Measurements from ENCODE around the gene RASA3.
A peak's percentile ranks its signal among the peaks of the same experiment; 100 is the strongest.
"Not testable (repeated sequence)": the region's sequence is repeated elsewhere in the genome, so short reads cannot be mapped to it uniquely, and the experiment has no call there.

The RASA3 gene

GRCh38 chr13:114155926-114156883 lies 23.8 kb upstream of the RASA3 start:
- no peak for DNase-seq

- DNase-seq = no peak
Observed at GRCh38 chr13:114155320-114155719, 22.9 kb upstream of the RASA3 start.

GRCh38 chr13:114154476-114154875 lies 22.1 kb upstream of the RASA3 start:
- DNase-seq = no peak

DNA sequence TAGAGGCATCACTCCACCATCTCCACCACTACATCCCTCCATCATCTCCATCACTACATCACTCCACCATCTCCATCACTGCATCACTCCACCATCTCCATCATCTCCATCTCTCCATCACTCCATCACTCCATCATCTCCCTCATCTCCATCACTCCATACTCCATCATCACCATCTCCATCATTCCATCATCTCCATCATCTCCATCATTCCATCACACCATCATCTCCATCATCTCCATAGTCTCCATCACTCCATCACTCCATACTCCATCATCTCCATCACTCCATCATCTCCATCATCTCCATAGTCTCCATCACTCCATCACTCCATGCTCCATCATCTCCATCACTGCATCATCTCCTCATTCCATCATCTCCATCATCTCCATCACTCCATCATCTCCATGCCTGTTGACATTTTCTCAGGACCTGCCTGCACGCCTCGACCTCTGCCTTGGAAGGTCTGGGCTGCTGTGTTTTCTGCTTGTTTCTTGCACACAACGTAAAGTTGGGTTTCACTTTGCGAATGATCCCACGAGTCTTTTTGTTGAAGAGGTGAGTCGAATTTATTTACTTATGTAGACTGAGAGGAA lies 21.2 kb upstream of the RASA3 start:
- no peak for DNase-seq

- DNase-seq = no peak
Observed at GRCh38 chr13:114152831-114153371, 20.5 kb upstream of the RASA3 start.

GRCh38 chr13:114152285-114152645 lies 19.8 kb upstream of the RASA3 start:
- DNase-seq = no peak

- DNase-seq = no peak
Observed at GRCh38 chr13:114151565-114152284, 19.3 kb upstream of the RASA3 start.

DNA sequence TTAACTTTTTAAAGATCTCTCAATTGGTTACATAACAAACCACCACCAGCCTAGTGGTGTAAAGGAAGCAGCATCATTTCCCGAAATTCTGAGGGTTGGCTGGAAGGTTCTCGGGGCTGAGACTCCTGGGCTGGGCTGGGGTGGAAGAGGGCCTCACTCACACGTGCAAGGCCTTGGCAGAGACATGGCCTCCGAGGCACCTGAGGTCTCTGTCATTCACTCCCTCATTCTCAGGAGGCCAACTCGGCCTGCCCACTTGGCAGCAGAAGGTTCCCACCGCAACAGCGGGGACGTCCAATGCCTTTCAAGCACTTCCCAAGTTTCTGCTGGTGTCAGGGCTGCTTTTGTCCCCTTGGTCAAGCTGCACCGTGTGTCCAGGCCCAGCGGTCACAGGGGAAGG lies 18.6 kb upstream of the RASA3 start:
- DNase-seq = no peak

GRCh38 chr13:114149774-114150740 lies 17.6 kb upstream of the RASA3 start:
- no peak for DNase-seq

- not testable (repeated sequence) for DNase-seq
Observed at GRCh38 chr13:114148886-114149285, 16.5 kb upstream of the RASA3 start.

DNA sequence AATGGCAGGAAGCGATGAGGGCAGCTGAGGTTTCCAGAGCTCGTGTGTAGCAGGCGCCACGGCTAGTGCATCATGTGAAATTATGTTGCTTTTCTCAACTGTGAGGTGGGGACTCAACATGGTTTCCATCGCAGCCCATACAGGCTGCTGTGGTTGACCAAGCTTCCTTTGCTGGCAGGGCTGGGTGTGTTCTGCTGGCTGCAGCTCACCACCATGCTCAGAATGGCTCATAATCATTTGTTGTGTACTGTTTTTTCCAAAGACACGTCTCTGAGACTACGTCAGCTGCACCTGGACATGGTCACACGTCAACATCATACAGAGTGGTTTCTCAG lies 16.1 kb upstream of the RASA3 start:
- DNase-seq = no peak

DNA sequence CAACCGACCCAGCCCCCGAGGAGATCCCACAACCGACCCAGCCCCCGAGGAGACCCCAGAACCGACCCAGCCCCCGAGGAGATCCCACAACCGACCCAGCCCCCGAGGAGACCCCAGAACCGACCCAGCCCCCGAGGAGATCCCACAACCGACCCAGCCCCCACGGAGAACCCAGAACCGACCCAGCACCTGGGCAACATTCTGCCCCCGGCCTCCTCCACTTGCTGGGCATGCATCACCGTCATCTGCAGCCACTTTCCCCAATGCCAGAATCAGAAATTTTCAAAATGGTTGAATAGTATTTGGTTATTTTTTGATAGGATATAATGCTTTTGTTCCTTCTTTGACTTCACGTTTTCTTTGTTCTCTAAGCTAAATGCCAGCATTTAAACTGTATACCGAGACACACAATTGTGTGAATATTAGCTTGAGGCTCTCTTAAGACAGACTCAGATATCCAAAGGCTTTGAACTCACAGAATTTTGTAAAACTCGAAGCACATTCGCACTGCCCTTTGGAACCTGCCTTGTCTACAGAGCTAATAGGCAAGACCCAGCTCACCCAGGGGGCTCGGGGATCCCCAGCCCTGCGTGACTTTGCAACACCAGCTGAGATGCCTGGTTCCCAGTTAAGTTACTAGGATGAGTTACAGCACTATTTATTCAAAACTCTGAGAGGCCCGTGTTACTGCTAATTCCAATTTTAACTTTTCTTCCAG lies 15.5 kb upstream of the RASA3 start:
- no peak for DNase-seq

GRCh38 chr13:114146629-114147028 lies 14.2 kb upstream of the RASA3 start:
- no peak for DNase-seq

DNA sequence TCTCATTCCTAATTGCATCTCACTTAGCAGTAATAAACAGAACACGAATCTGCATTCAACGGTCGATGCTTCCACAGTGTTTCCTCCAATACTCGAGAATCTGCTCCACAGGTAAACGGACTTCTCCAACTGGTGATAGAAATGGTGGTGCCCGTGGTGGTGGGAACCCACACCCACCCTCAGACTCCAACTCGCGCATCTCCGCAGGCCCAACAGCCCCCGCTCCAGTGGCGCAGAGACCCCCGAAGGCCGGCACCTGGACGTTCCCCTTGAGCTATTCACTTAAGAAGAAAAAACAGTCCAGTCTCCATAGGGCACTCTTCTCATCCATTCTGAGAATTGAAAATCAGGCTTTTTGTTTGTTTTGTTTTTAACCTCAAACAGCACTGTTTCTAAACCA lies 13.8 kb upstream of the RASA3 start:
- DNase-seq = no peak

- DNase-seq = no peak
Observed at GRCh38 chr13:114145722-114146121, 13.3 kb upstream of the RASA3 start.

DNA sequence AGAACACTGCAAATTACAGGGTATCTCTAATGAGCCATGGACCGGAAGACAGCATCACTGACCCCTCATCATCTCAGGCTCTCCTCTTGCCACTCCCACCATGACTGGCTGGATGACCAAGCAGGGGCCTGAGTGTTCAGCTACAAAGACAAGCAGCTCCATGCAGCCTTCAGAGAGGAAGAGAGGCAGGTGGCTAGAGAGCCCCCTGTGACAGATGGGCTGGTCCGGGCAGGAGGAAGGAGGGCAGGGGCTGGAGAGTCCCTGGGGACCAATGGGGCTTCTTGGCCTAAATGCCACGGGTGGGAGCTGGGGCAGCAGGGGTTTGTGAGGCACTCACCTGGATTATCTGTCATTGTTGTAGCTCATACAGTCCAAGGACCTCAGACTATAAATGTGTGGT lies 12.8 kb upstream of the RASA3 start:
- DNase-seq = no peak

DNA sequence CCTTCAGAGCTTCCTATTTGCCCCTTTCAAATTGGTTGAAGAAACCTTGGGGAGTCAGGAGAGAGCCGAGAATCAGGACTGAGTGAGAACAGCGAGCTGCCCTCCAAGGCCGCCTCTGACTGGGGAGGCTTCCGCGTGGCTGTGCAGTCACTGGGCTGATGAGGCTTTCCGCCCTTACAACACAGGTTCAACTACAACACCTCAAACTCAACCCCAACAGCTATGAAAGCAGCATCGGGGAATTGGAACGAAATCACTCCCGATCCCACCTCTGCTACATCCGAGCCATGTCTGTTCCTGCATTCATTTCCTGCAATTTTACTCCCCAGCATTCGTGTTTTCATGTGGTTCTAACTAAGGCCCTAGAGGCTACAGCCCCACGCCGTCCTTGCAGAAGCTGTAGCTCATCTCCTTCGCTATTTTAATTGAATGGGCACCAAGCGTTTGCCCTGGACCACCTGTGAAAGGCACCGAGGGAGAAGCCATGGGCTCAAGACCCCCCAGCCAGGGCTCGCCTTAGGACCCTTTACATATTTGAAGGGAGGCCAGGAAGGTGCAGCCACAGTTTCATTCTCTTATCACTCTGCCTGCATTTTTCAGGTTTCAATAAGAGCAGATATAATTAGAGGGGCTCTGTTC lies 12.3 kb upstream of the RASA3 start:
- DNase-seq = no peak

DNA sequence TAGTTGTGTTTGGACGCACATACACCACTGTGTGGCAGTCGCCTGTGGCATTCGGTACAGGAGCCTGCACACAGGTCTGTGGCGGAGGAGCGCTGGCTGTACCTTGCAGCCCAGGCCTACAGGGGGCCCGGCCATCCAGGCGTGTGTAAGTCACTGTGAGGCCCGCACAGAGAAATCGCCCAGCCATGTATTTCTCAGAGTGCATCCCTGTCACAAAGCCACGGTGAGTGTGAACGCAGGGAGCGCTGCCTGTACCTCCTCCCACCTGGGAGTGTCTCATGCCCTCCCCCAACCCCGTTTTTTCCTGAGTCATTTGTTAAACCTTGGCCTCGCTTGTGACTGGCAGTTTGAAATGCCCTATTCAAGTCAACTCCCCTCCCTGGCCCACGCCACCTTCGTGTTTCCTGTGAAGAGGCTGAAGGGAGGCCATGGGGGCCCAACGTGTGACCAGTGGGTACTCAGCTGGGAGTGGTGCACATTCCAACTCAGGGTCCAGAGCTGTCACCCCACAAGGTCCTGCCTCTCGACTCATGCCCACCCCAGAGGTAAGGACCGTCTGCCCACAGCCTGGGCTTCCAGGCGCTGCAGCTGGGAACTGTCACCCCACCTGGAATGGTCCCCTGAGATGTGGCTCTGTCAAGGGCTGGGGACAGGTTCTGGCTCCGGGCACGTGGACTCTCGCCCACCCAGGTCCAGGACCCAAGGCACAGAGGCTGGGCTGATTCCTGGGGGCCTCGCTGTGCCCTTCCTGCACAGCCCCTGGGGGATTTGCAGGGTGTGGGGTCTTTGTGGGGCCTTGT lies 11.6 kb upstream of the RASA3 start:
- DNase-seq = no peak

DNA sequence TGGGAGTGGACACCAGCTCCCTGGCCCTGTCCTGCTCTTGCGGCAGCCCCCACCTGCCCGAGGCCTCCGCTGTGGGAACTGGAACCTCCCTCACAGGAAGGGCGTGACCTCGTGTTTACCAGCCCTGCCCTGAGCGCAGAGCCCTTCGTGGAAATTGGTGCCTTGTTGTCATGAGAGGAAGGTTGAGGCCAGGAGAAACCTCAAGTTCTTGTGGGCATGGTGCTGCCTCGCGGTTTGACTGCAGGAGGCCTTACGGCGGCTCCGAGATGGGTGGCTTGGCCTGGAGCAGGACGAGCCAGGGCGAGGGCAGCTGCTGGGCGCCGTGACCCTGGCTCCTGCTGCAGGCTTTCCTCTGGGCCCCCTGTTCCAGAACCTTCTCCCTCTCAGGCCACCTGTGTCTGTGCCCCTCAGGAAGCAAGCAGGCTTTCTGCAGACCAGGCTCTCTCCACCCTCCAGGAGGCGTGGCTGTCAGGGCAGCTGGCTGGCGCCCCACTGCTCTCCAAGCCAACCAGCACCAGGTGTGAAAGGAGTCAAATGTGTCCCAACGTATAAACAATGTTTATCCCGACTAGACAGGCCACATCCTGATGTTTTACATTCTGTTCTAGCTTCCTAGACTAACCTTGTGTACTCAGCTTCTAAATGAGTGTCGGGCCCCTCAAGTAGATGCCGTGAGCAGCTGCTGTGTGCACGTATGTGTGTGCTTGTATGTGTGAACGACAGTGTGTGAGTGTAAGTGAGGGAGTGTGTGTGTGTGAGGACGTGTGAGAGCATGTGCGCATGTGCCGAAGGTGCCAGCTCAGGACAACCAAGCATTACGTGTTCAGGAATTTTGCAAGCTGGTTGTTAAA lies 10.4 kb upstream of the RASA3 start:
- DNase-seq = peak; percentile 48

Measured in activated gamma-delta T cell (primary cell).